Activated B cell treated with CpG ODN at 0.5 μM for 24 hours (primary cell): ENCODE results near the gene SMIM41. TPM values are rescaled to one million over a fixed set of nuclear protein-coding genes. Genes with fewer than 3 reads are reported as not detected.

Source experiments
- ATAC-seq: fragments of 200-7000 bp; cut with Tn5 transposase; one replicate; pipeline ENCODE4 v1.10.0; 2021; ENCODE audit warnings: low read depth, mild to moderate bottlenecking, moderate library complexity
- CTCF ChIA-PET: fragments of 350-600 bp; sonication (Branson Sonifier 250); formaldehyde crosslinking; loops from one replicate; lab custom pipeline; 2021; ENCODE audit warnings: antibody characterized with exemption; lab: Charles Lee
- POLR2A ChIA-PET: fragments of 350-600 bp; sonication (Branson Sonifier 250); formaldehyde crosslinking; loops from one replicate; lab custom pipeline; 2021; ENCODE audit warnings: antibody characterized with exemption; lab: Charles Lee
- DNase-seq: peaks from one replicate; pipeline ENCODE4 v3.0.0; 2022
- H3K27ac Mint-ChIP-seq: one replicate; pipeline ENCODE4 v1.8.0; 2020; ENCODE audit warnings: mixed read lengths
- H3K27me3 Mint-ChIP-seq: one replicate; pipeline ENCODE4 v1.8.0; 2021; ENCODE audit warnings: mixed read lengths
- H3K36me3 Mint-ChIP-seq: one replicate; pipeline ENCODE4 v1.8.0; 2021; ENCODE audit warnings: low read depth, mixed read lengths
- H3K4me1 Mint-ChIP-seq: one replicate; pipeline ENCODE4 v1.8.0; 2021; ENCODE audit warnings: mixed read lengths
- H3K4me3 Mint-ChIP-seq: one replicate; pipeline ENCODE4 v1.8.0; 2020; ENCODE audit warnings: mild to moderate bottlenecking, mixed read lengths
- H3K9me3 Mint-ChIP-seq: one replicate; pipeline ENCODE4 v1.8.0; 2020; ENCODE audit warnings: mixed read lengths
- CTCF ChIP-seq: fragments of 200-600 bp; IDR thresholded peaks from one replicate; pipeline ENCODE4 v1.8.0; 2022; ENCODE audit warnings: antibody characterized with exemption, mild to moderate bottlenecking
- intact Hi-C: fragments of 100-400 bp; cut with micrococcal nuclease; formaldehyde crosslinking; loops from one replicate; pipeline ENCODE4 v1.15.1; 2024
- total RNA-seq: library from RNA; stranded (reverse); gene quantifications from 2 replicates; pipeline ENCODE4 v1.2.3, GENCODE V29; 2022

Gene SMIM41
- total RNA-seq, 1 donor from 2014 or later, result not detected

GRCh38 chr12:52054231-52054832 lies 25.2 kb upstream of the SMIM41 start:
- Mint-ChIP-seq H3K9me3 (no peaks in the 10 kb centered on the region), H3K4me1 (peaks cover 39% of the 10 kb centered on the region), H3K36me3 (peaks cover 58% of the 10 kb centered on the region), H3K27ac (no peak overlapping the region), H3K27me3 (no peaks in the 10 kb centered on the region), H3K4me3 (no peak overlapping the region)
- DNase-seq (no peak), ATAC-seq (no peak)
- no peak for TF ChIP-seq CTCF
- POLR2A ChIA-PET, result interaction anchor here (0.5 to 5.1 kb wide), 3 partner anchors 16 to 48 kb away, joined by 3 to 99 read pairs (median 3); partner anchors contain the start of genes ATG101 and TAMALIN
- intact Hi-C loops, result loop anchor here (5.0 kb wide), 1 partner anchor 687 kb away; no protein-coding TSS in a partner anchor
- CTCF ChIA-PET, result interaction anchor here (1.9 kb wide), 1 partner anchor 29 kb away, joined by 7 read pairs; no protein-coding TSS in a partner anchor

GRCh38 chr12:52054833-52055730 lies 24.4 kb upstream of the SMIM41 start:
- TF ChIP-seq CTCF, result no peak
- Mint-ChIP-seq H3K4me1 (peaks cover 32% of the 10 kb centered on the region), H3K4me3 (no peak overlapping the region), H3K9me3 (no peaks in the 10 kb centered on the region), H3K36me3 (peaks cover 65% of the 10 kb centered on the region), H3K27me3 (no peaks in the 10 kb centered on the region), H3K27ac (no peak overlapping the region)
- ATAC-seq (no peak), DNase-seq (no peak)
- ChIA-PET CTCF (interaction anchor here (1.1 to 1.9 kb wide), 2 partner anchors 22 to 30 kb away, joined by 3 to 7 read pairs; no protein-coding TSS in a partner anchor), POLR2A (interaction anchor here (0.7 to 5.1 kb wide), 2 partner anchors 16 to 19 kb away, joined by 3 to 99 read pairs; partner anchors contain the start of gene ATG101)
- intact Hi-C loops, result loop anchor here (5.0 kb wide), 1 partner anchor 688 kb away; no protein-coding TSS in a partner anchor

- Mint-ChIP-seq H3K36me3 (peaks cover 65% of the 10 kb centered on the region), H3K27ac (no peak overlapping the region), H3K9me3 (no peaks in the 10 kb centered on the region), H3K27me3 (no peaks in the 10 kb centered on the region), H3K4me1 (peaks cover 25% of the 10 kb centered on the region), H3K4me3 (no peak overlapping the region)
- no peak for DNase-seq
- intact Hi-C loops, result no loop called here
- no peak for ATAC-seq
- ChIA-PET POLR2A (interaction anchor here (1.0 to 1.2 kb wide), 2 partner anchors 17 to 49 kb away, joined by 3 to 4 read pairs; partner anchors contain the start of gene TAMALIN), CTCF (interaction anchor here (1.1 to 1.9 kb wide), 2 partner anchors 23 to 31 kb away, joined by 3 to 7 read pairs; no protein-coding TSS in a partner anchor)
- no peak for TF ChIP-seq CTCF
Measured at GRCh38 chr12:52055731-52056711, 23.5 kb upstream of the SMIM41 start.

- no peak for TF ChIP-seq CTCF
- H3K27me3 Mint-ChIP-seq, result no peaks in the 10 kb centered on the region
- peaks cover 60% of the 10 kb centered on the region for H3K36me3 Mint-ChIP-seq
- H3K27ac Mint-ChIP-seq, result no peak overlapping the region
- no peak for ATAC-seq
- DNase-seq, result no peak
- H3K4me3 Mint-ChIP-seq, result no peak overlapping the region
- no peaks in the 10 kb centered on the region for H3K9me3 Mint-ChIP-seq
- CTCF ChIA-PET, result no interaction called here
- intact Hi-C loops, result no loop called here
- POLR2A ChIA-PET, result interaction anchor here (1.0 to 1.2 kb wide), 2 partner anchors 18 to 50 kb away, joined by 3 to 4 read pairs; partner anchors contain the start of gene TAMALIN
- peaks cover 17% of the 10 kb centered on the region for H3K4me1 Mint-ChIP-seq
Measured at GRCh38 chr12:52056801-52057637, 22.5 kb upstream of the SMIM41 start.
